HepG2 (cell line): ENCODE results near the gene TXN2. TPM values are rescaled to one million over a fixed set of nuclear protein-coding genes. Genes with fewer than 3 reads are reported as not detected.

Experiments
- AFF4 ChIP-seq: sonication (generic); formaldehyde crosslinking; IDR thresholded peaks from 2 replicates; pipeline ENCODE4 v1.4.0; 2020; ENCODE audit warnings: missing genetic modification reagents
- BCL6 ChIP-seq: IDR thresholded peaks from 2 replicates; pipeline ENCODE4 v1.6.1; 2016; ENCODE audit warnings: missing genetic modification reagents, missing compliant biosample characterization
- CEBPB ChIP-seq: IDR thresholded peaks from 2 replicates; pipeline ENCODE4 v1.6.1; 2011; ENCODE audit warnings: low read depth, low read length, improper control_type of control experiment, borderline replicate concordance
- FOXA1 ChIP-seq, 2 experiments: fragments of 450-650 bp in 1 of 2; sonication (generic) in 1 of 2; formaldehyde crosslinking in 1 of 2; IDR thresholded peaks; 2 replicates each; pipeline versions ENCODE4 v1.4.0 to v1.6.1; 2016 to 2020; ENCODE audit warnings: missing genetic modification reagents in 1 of 2
- HIVEP1 ChIP-seq: sonication (generic); formaldehyde crosslinking; IDR thresholded peaks from 2 replicates; pipeline ENCODE4 v1.4.0; 2020; ENCODE audit warnings: mild to moderate bottlenecking, missing genetic modification reagents
- MED1 ChIP-seq: sonication (generic); formaldehyde crosslinking; IDR thresholded peaks from 2 replicates; pipeline ENCODE4 v1.4.0; 2020; ENCODE audit warnings: missing genetic modification reagents
- MTA1 ChIP-seq: sonication (generic); formaldehyde crosslinking; IDR thresholded peaks from 2 replicates; pipeline ENCODE4 v1.4.0; 2020; ENCODE audit warnings: missing genetic modification reagents, mild to moderate bottlenecking, borderline replicate concordance
- PAXIP1 ChIP-seq: sonication (generic); formaldehyde crosslinking; conservative IDR thresholded peaks from 2 replicates; pipeline ENCODE4 v1.4.0; 2020; ENCODE audit warnings: mild to moderate bottlenecking, missing genetic modification reagents, moderate library complexity
- POLR2AphosphoS5 ChIP-seq: IDR thresholded peaks from 2 replicates; pipeline ENCODE4 v1.6.1; 2012; ENCODE audit warnings: low read depth, low read length
- PRDM15 ChIP-seq: sonication (generic); formaldehyde crosslinking; IDR thresholded peaks from 2 replicates; pipeline ENCODE4 v1.4.0; 2020; ENCODE audit warnings: missing genetic modification reagents
- SOX6 ChIP-seq, 2 experiments: fragments of 450-650 bp in 1 of 2; sonication (generic) in 1 of 2; formaldehyde crosslinking in 1 of 2; IDR thresholded peaks; 2 replicates each; pipeline versions ENCODE4 v1.4.0 to v1.6.1; 2017 to 2020; ENCODE audit warnings: antibody characterized with exemption in 1 of 2, mild to moderate bottlenecking in 1 of 2, missing genetic modification reagents in 1 of 2
- SSRP1 ChIP-seq: IDR thresholded peaks from 2 replicates; pipeline ENCODE4 v1.6.1; 2016; ENCODE audit warnings: control low read depth
- TOPORS ChIP-seq: sonication (generic); formaldehyde crosslinking; IDR thresholded peaks from 2 replicates; pipeline ENCODE4 v1.8.0; 2023; ENCODE audit warnings: mild to moderate bottlenecking, missing genetic modification reagents
- ZBTB7A ChIP-seq: sonication (generic); formaldehyde crosslinking; IDR thresholded peaks from 2 replicates; pipeline ENCODE4 v1.8.0; 2022; ENCODE audit warnings: mild to moderate bottlenecking, missing genetic modification reagents
- ZNF205 ChIP-seq: IDR thresholded peaks from 2 replicates; pipeline ENCODE4 v1.6.1; 2018; ENCODE audit warnings: missing biosample characterization, missing genetic modification reagents
- ZNF225 ChIP-seq: sonication (generic); formaldehyde crosslinking; IDR thresholded peaks from 2 replicates; pipeline ENCODE4 v1.4.0; 2020; ENCODE audit warnings: mild to moderate bottlenecking, missing genetic modification reagents
- ZNF331 ChIP-seq: sonication (generic); formaldehyde crosslinking; IDR thresholded peaks from 2 replicates; pipeline ENCODE4 v1.4.0; 2020; ENCODE audit warnings: missing genetic modification reagents
- ZNF501 ChIP-seq: sonication (generic); formaldehyde crosslinking; IDR thresholded peaks from 2 replicates; pipeline ENCODE4 v1.5.1; 2020; ENCODE audit warnings: mild to moderate bottlenecking, moderate library complexity, missing genetic modification reagents
- ZNF556 ChIP-seq: sonication (generic); formaldehyde crosslinking; IDR thresholded peaks from 2 replicates; pipeline ENCODE4 v1.4.0; 2020; ENCODE audit warnings: mild to moderate bottlenecking, missing genetic modification reagents, borderline replicate concordance
- polyA plus RNA-seq, 8 experiments: library from polyadenylated mRNA; depleted of rRNA in 3 of 8; stranded (reverse) in 7 of 8; unstranded in 1 of 8; fragments of >200 nt; fragmentation: Illumina TruSeq in 4 of 8; extraction: Trizol in 4 of 8; gene quantifications; 2 replicates each; pipeline versions ENCODE4 v1.2.1 to v1.2.3, GENCODE V29; 2011 to 2016; ENCODE audit warnings: low read depth in 4 of 8, missing spikeins in 1 of 8, mixed read lengths in 1 of 8; ENCODE audit not compliant: insufficient read depth in 1 of 8
- total RNA-seq, 5 experiments: library from RNA; depleted of rRNA; stranded (reverse); fragments of >200 nt; fragmentation: Illumina TruSeq; extraction: Trizol; gene quantifications; 2 replicates each; pipeline ENCODE4 v1.2.3, GENCODE V29; 2016; ENCODE audit warnings: low read depth in 1 of 5

Gene TXN2
- total and polyA plus RNA-seq, 2 of the 13 experiments (the other 11 are each of a cell fraction or from before 2014, with no cell fraction given), result 41.4 to 109 TPM

- TF ChIP-seq PRDM15 (CRISPR knock-in tag) (no peak), ZNF225 (CRISPR knock-in tag) (no peak), POLR2AphosphoS5 (peak; percentile 78), ZNF556 (CRISPR knock-in tag) (0 out of 2 replicates have a peak, but pooled peaks have one; percentile 32), AFF4 (CRISPR knock-in tag) (no peak), TOPORS (CRISPR knock-in tag) (no peak), FOXA1 (IDR thresholded peaks at IDR 0.05) (no peak), FOXA1 (CRISPR knock-in tag; IDR thresholded peaks at IDR 0.05) (peak; percentile 6; the same call in 1 of the 2 replicates), SOX6 (IDR thresholded peaks at IDR 0.05) (no peak), SOX6 (CRISPR knock-in tag; IDR thresholded peaks at IDR 0.05) (peak; percentile 46; the same call in 1 of the 2 replicates), ZNF205 (CRISPR knock-in tag) (peak; percentile 56; the same call in 1 of the 2 replicates), BCL6 (CRISPR knock-in tag) (no peak), ZBTB7A (CRISPR knock-in tag) (peak; percentile 63; the same call in 1 of the 2 replicates), SSRP1 (CRISPR knock-in tag) (no peak), MTA1 (CRISPR knock-in tag) (0 out of 2 replicates have a peak, but pooled peaks have one; percentile 45), PAXIP1 (CRISPR knock-in tag) (peak; percentile 64), ZNF501 (peak; percentile 48; the same call in 1 of the 2 replicates), MED1 (CRISPR knock-in tag) (peak; percentile 64), ZNF331 (CRISPR knock-in tag) (peak; percentile 72), HIVEP1 (no peak), CEBPB (no peak)
Measured at GRCh38 chr22:36422287-36423014, 59.0 kb downstream of the TXN2 start (continued).
